Stimulated activated CD8-positive, alpha-beta memory T cell treated with anti-CD3 and anti-CD28 coated beads, Interleukin-12 subunit alpha, Interleukin-12 subunit beta, amount 100 ng/mL, for 1 hour (primary cell): ENCODE results near the gene CYREN.
"Not testable (repeated sequence)": the region's sequence is repeated elsewhere in the genome, so short reads cannot be mapped to it uniquely, and the experiment has no call there.

Source experiments
- DNase-seq: peaks from one replicate; pipeline ENCODE4 v3.0.0-alpha.2; 2020; ENCODE audit warnings: low read depth

CYREN gene

GRCh38 chr7:135177028-135177696, 6.7 kb upstream of the CYREN start:
- DNase-seq = no peak

GRCh38 chr7:135175931-135176330, 5.4 kb upstream of the CYREN start:
- no peak for DNase-seq

GRCh38 chr7:135174941-135175340, 4.4 kb upstream of the CYREN start:
- DNase-seq = no peak

GRCh38 chr7:135173916-135174315, 3.4 kb upstream of the CYREN start:
- DNase-seq = not testable (repeated sequence)

- DNase-seq = not testable (repeated sequence)
Measured at GRCh38 chr7:135171581-135172291, 1.2 kb upstream of the CYREN start.

GRCh38 chr7:135170998-135171481, 533 bp upstream of the CYREN start:
- DNase-seq = not testable (repeated sequence)

GRCh38 chr7:135169964-135170273, 588 bp downstream of the CYREN start:
- DNase-seq = no peak

GRCh38 chr7:135169141-135169963, 1.2 kb downstream of the CYREN start:
- DNase-seq = peak; percentile 33

- no peak for DNase-seq
Measured at GRCh38 chr7:135168489-135169140, 1.9 kb downstream of the CYREN start.

- DNase-seq = no peak
Measured at GRCh38 chr7:135168001-135168400, 2.5 kb downstream of the CYREN start.

GRCh38 chr7:135167365-135167917, 3.1 kb downstream of the CYREN start:
- no peak for DNase-seq

- no peak for DNase-seq
Measured at GRCh38 chr7:135166338-135166990, 4.0 kb downstream of the CYREN start.

- DNase-seq = no peak
Measured at GRCh38 chr7:135165862-135166261, 4.6 kb downstream of the CYREN start.

GRCh38 chr7:135164357-135165061, 6.0 kb downstream of the CYREN start:
- DNase-seq = no peak

- DNase-seq = no peak
Measured at GRCh38 chr7:135162382-135163001, 8.0 kb downstream of the CYREN start.

- DNase-seq = no peak
Measured at GRCh38 chr7:135161669-135162068, 8.8 kb downstream of the CYREN start.

GRCh38 chr7:135160858-135161653, 9.5 kb downstream of the CYREN start:
- no peak for DNase-seq

GRCh38 chr7:135160098-135160857, 10.2 kb downstream of the CYREN start:
- no peak for DNase-seq
